ENCODE results near the gene EVX1. TPM values are rescaled to one million over a fixed set of nuclear protein-coding genes. Genes with fewer than 3 reads are reported as not detected.

Gene EVX1
- total RNA-seq, 1 experiment from 2014 or later, result not detected

DNA sequence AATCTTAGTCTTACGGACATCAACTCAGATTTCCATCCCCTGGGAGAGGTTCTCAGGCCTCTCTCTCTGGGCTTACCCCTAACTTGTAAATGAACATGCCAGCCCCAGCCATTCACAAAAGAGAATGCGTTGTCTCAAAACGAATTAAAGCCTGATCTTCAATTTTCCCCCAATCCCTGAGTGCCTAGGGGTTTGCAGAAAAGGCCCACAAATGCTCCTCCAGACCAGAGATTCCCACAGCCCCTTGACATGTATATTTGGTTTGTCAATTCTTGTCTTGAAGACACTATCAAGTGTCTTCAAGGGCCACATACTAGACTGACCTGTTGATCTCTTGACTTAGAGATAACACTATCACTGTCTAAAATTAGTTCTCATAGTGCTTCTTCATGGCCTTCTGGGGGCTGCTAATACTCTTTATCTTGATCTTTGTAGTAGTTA lies 30.8 kb upstream of the EVX1 start:
- H3K9me3 Mint-ChIP-seq, result peaks cover 0 to 3% of the 10 kb centered on the region in 2 experiments; a peak in 2 of 5 replicates

More for the DNA sequence above, 30.8 kb upstream of the EVX1 start:
- Mint-ChIP-seq H3K27ac (no peak overlapping the region), H3K4me1 (peaks cover 16 to 29% of the 10 kb centered on the region in 2 experiments), H3K27me3 (ENCODE audit: low read depth) (peaks cover 100% of the 10 kb centered on the region), H3K36me3 (ENCODE audit: insufficient read depth in 1 of 3, low read depth in 3 of 3) (no peaks in the 10 kb centered on the region), H3K4me3 (peak overlapping the region in 1 of 2 experiments; percentile 23; a peak in 1 of 5 replicates)
- H2BK15ac ChIP-seq (ENCODE audit: low read depth, low read length), result no peak overlapping the region
- no peaks in the 10 kb centered on the region for H4K20me1 ChIP-seq (ENCODE audit: control insufficient read depth, insufficient read depth, insufficient read length)
- no peak overlapping the region for H4K91ac ChIP-seq (ENCODE audit: insufficient read length, low read depth, low read length)
- no peak overlapping the region for H3K4me2 ChIP-seq (ENCODE audit: insufficient read depth, insufficient read length, low read length)
- H3K23ac ChIP-seq (ENCODE audit: insufficient read length, low read depth, low read length), result no peak overlapping the region
- H2BK12ac ChIP-seq (ENCODE audit: insufficient read length, low read depth, low read length), result no peak overlapping the region
- H3K18ac ChIP-seq (ENCODE audit: insufficient read length, low read depth, low read length), result no peak overlapping the region
- H3K27me3 ChIP-seq (ENCODE audit: insufficient read depth, low read length), result peaks cover 100% of the 10 kb centered on the region
- H3K79me1 ChIP-seq (ENCODE audit: insufficient read depth, low read depth, low read length, poor library complexity, severe bottlenecking), result no peaks in the 10 kb centered on the region
- no peak overlapping the region for H2AK5ac ChIP-seq (ENCODE audit: insufficient read length, low read length)
- H2BK120ac ChIP-seq (ENCODE audit: low read depth, low read length, poor library complexity, severe bottlenecking), result no peak overlapping the region
- H3K56ac ChIP-seq (ENCODE audit: insufficient read length, low read depth, low read length), result no peak overlapping the region
- no peak overlapping the region for H3K9ac ChIP-seq (ENCODE audit: extremely low read depth, insufficient read length, low read length)
- H3K79me2 ChIP-seq (ENCODE audit: insufficient read depth, low read length), result no peaks in the 10 kb centered on the region
- H3K4ac ChIP-seq (ENCODE audit: low read depth, low read length), result no peak overlapping the region
- peaks cover 8% of the 10 kb centered on the region for H3K23me2 ChIP-seq (ENCODE audit: insufficient read length, low read depth, low read length, poor library complexity, severe bottlenecking)
- no peak overlapping the region for H2AFZ ChIP-seq (ENCODE audit: low read length)
- no peak overlapping the region for H3K27ac ChIP-seq (ENCODE audit: insufficient read length, low read depth, low read length)
- DNase-seq, result no peak
- TF ChIP-seq CTCF (conservative IDR thresholded peaks at IDR 0.05), result no peak
- H3K4me1 ChIP-seq (ENCODE audit: insufficient read depth, low read length), result no peaks in the 10 kb centered on the region
- H3T11ph ChIP-seq (ENCODE audit: low read length), result no peak overlapping the region
- no CpG with 5 or more reads among the region's 3 CpGs for WGBS (ENCODE audit: extremely low coverage, insufficient read length, low lambda C conversion rate)
- H2BK5ac ChIP-seq (ENCODE audit: insufficient read length, low read length), result no peak overlapping the region
- no peak overlapping the region for H4K8ac ChIP-seq (replicated peaks; ENCODE audit: insufficient read length, low read depth, low read length)
- H3K14ac ChIP-seq (ENCODE audit: insufficient read depth, low read length), result no peak overlapping the region
- no peak overlapping the region for H2BK20ac ChIP-seq (ENCODE audit: low read depth, low read length, poor library complexity, severe bottlenecking)
- H3K9me3 ChIP-seq (ENCODE audit: control insufficient read depth, low read depth, low read length), result no peaks in the 10 kb centered on the region
- no peak overlapping the region for H4K5ac ChIP-seq (ENCODE audit: insufficient read length, low read depth, low read length)
